Activated CD8-positive, alpha-beta memory T cell treated with anti-CD3 and anti-CD28 coated beads for 4 hours (primary cell): ENCODE measurements around the gene SEZ6L.

ENCODE experiments used
- DNase-seq, 2 donors: peaks; one replicate each; pipeline ENCODE4 v3.0.0-alpha.2; 2020; ENCODE audit warnings: low read depth in 2 of 2

SEZ6L gene

DNA sequence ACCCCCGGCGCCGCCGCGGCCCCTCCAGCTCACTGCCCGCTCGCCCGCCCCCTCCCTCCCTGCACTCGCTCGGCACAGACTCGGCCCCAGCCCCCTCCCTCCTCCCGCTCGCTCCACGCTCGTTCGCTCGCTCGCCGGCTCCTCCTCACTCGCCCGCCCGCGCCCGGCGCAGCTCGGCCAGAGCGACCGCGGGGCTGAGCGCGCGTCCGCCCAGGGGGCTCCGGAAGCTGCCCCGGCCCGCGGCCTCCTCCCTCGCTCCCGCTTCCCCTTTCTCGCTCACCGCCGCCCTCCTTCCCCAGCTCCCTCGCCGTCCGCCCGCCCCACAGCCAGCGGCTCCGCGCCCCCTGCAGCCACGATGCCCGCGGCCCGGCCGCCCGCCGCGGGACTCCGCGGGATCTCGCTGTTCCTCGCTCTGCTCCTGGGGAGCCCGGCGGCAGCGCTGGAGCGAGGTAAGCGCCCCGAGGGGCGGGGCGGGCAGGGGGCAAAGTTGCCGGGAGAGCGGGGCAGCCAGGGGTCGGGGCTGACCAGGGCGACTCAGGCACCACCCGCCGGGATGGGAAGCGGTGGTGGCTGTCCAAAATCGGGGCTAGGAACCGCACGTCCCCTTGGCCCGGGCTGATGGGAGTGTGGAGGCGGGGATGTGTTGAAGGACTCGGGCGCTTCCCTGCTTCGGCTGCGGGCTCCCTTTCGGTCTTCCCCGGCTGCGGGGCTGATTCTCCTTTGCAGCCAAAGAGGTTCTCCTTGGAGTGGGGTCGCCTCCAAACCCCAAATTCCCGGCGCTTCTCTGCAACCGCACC lies at the start of gene SEZ6L:
TSS of gene SEZ6L (plus strand) at position 148 of the 797 bp plus-strand sequence. CDS start at position 356, 208 bp downstream.
- no peak for DNase-seq

GRCh38 chr22:26122920-26123468 lies 46.3 kb upstream of the SEZ6L start:
- DNase-seq, result no peak

DNA sequence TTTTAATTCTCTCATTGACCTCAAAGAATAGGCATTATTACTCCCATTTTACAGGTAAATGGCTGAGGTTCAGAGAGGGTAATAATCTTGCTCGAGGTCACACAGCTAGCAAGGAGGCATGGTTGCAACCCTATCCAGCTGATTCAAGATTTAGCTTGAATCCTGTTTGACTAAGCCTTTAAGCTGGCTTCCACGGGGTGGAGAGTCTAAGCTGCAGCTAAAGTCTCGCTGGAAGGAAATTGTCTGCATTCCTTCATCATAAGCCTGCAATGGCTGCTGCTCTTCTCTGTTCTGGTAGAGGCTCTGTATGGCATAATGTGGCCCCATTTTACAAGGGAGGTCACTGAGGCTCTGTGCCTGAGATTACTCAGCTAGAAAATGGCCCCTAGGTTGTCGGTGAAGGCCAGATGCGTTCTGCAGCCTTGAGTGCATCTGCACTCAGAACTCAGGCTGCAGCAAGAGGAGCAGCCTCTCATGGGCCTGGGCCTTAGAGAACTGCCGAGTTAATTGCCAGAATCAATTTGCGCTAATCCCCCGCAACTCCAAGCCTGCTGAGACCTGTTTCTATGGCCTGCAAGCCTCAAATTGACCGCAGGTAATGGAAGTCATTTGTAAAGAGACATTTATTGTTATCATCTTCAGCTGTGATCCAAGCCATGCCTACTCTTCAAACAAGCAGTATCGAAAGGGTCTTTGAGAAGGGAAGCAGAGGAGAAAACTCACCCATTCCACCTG lies 44.1 kb upstream of the SEZ6L start:
- no peak for DNase-seq

DNA sequence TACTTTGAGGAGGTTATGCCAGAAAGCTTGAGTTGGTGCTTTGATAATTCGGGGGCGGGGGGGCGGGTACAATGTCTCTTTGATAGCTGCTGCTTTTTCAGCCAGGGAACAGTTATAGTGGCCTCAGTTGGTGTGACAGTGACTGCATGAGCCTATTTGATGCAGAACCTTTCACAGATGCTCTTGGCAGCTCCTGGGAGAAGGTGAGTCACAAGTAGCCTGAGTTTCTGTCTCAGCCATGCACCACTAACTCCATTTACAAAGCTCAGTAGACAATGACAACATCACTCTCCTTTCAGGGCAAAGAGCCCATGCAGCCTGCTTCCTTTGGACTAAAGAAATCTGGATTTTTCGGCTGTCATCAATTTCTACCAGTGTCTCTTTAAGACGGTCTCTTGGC lies 42.1 kb upstream of the SEZ6L start:
- DNase-seq, result no peak

- no peak for DNase-seq
Measured at GRCh38 chr22:26127556-26127955, 41.7 kb upstream of the SEZ6L start.

DNA sequence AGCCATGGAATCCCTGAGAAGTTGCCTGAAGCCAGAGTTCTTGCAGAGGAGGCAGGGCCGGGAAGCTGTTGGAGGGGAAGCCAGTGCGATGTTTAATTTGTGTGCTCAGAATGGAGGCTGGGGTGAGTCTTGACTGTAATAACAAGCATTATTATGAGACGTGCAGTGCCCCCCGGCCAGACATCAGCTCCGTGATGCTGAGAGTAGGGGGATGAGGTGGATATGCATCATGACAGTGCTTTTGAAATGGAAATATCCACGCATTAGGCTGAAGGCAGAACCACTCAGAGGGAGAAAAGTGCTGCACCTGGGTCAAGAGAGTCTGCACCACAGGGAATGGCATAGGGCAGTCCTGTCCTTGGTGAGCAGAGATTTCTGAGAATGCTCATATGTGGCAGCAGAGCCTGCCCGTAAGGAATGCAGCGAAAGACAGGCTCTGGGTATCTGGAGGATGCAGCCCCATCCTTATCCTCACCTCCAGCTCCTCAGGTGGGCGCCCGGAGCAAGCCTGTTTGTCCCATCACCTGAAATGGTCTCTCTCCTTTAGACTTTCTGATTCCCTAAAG lies 37.6 kb upstream of the SEZ6L start:
- no peak for DNase-seq

DNA sequence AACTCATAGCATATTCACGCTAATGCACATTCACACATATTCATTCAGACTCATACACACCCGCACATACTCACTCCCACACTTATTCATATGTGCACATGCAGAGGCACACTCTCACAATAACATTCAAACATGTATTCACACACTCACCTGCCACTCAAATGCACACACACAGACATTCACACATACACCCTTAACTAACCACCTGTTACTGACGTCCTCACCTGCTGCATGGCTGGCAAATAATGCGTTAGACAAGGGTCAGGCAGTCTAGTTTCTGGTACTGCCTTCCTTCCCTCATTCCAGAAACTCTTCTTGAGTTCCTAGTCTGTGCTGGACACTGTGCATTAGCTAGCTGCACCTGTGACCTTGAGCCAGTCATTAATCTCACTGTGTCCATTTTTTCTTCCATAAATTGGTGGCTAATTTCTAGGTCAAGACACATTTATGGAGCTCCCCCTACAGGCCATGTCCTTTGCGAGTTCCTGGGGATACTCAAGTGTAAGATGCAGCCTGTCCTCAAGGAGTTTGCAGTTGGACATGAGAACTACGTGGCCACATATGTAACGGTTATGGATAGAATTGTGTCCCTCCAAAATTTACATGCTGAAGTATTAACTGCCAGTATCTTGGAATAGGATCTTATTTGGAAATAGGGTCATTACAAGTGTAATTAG lies 34.5 kb upstream of the SEZ6L start:
- DNase-seq, result no peak

GRCh38 chr22:26135806-26136205 lies 33.5 kb upstream of the SEZ6L start:
- no peak for DNase-seq

DNA sequence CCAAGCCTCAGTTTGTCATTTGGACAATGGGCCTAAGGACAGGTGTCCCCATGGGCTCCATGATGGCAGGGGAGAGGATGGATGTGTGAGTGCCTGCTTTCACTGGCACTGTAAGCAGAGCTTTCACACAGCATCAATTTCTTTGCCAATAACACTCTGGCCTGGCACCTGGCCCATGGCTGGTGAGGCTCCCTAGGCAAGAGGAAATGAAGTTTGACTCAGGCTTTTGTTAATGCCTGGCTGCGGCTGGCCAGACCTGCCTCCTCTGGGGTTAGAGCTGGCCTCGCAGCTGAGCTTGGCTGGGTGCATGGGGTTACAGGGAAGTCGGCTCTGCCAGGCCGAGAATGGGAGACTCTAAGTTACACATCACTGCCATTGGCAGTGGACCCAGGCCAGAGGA lies 30.0 kb upstream of the SEZ6L start:
- no peak for DNase-seq

DNA sequence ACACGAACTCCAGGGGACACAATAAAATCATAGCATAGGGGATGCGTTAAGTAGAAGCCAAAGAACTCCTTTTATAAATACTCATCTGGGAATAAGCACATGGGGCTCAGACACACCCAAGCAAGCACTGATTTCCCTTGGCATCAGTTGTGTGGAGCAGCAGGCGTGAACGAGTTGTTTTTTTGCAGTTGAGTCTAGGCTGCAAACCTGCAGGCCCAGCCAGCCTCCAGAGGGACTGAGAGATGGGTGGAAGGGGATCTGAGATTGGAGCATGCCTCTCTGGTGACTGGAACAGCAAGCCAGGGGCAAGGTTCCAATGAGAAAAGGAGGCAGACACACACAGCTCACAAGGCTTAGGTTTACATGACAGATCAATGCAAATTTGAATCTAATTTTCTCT lies 27.4 kb upstream of the SEZ6L start:
- no peak for DNase-seq

DNA sequence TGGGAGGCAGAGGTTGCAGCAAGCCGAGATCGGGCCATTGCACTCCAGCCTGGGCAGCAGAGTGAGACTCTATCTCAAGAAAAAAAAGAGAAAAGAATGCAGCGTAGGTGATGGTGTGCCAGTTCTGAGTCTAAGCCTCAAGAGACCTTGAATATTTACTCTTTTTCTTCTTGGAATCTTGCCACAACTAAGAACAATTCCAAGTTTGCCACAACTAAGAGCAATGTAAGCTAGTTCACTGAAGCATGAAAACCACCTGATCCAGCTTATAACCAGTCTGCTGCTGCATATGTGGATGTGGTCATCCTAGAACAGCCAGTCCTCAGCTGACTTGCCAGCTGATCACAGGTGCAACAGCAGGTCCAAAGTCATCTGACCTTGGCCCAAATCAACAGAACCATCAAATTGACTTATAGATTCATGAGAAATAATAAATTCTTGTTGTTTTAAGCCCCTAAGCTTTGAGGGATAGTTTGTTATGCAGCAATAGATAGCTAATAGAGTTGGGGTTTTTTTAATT lies 25.4 kb upstream of the SEZ6L start:
- DNase-seq, result no peak

GRCh38 chr22:26159886-26160285 lies 9.4 kb upstream of the SEZ6L start:
- DNase-seq, result no peak

DNA sequence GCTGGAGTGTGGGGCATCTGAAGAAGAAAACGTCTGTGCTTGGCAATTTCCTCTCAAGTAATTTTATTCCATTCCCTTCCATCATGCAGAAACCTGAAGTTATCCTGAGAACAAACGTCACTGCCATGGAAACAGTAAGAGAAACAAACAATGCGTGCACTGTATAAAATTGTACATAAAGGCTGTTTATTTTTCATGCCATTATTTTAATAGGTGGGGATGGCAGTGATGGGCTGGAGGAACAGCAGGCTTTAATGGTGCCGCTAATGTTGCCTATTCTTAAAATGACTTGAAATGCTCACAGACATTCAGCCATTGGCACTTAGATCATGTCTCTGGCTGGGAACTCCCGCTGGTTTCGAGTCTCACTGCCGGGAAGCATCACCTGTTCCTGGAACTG lies 7.5 kb upstream of the SEZ6L start:
- DNase-seq, result no peak

DNA sequence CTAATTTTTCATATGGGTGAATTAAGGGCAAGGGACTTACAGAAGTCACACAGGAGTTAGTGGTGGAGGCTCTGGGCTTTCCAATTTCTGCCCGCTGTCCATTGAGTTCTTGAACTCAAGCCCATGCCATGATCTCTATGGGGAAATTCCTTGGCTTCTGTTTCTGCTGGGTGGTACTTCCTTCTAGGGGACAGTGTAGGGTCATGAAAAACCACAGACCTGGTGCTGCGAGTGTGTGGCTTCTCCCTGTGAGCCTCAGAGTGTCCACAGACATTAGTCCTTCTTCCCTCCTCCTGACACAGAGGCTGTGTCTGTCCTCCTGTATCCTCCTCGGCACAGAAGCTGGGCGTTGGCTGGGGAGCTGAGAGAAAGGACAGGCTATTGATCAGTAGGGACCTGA lies 6.3 kb upstream of the SEZ6L start:
- DNase-seq, result no peak

GRCh38 chr22:26164174-26164573 lies 5.1 kb upstream of the SEZ6L start:
- DNase-seq, result no peak

- no peak for DNase-seq
Measured at GRCh38 chr22:26168330-26168851, 871 bp upstream of the SEZ6L start.

DNA sequence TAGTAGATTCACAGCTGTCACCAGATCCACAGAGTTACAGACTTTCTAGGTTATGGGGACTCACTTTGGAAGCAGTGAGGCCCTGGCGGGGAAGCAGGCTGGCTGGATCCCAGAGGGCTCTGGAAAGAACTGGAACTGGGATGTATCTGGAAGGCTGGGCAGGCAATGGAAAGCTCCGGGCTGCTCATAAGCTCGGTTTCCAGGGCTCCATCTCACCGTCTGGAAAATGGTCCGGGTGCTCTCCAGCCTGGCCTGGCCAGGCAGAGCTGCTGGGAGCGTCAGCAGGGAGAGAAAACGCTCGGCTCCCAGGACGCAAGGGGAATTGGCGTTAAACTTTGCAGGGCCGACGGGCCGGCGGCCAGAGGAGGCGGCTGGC lies 335 bp upstream of the SEZ6L start:
- no peak for DNase-seq

- DNase-seq, result no peak
Measured at GRCh38 chr22:26170112-26170492, 840 bp downstream of the SEZ6L start.

DNA sequence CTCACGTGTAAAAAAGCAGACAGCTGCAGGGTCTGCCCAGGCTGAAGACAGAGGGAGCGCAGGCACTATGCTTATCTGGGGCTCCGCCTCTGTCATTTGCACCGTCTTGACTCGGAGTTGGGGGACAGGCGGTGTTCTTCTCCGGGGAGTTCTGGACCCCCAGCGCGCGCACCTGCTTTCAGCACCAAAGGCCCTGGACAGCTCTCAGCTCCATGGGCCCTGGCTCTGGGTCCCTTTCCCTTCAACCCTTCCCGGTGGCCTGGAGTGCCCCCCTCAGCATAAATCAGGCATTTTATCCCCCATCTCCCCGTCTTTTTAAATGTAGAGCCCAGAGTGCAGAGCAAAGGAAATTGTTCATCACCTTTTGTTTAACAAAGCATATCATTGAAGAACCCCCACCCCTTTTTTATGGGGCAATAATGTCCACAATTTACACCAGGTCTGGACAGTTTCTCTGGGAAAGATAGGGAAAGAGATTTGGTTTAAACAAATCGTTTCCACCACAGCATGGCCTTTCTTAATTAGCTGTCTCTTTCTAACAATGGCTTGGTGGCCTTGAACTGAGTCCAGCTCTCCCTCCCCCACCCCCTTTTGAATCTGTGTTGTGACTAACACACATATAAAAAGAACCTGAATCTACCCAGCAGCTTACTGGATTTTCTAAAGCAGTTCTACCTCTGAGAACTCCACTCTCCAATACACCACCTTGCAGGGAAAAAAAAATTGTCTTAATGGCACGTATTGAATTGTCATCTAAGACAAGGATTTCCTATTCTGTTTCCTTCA lies 1.7 kb downstream of the SEZ6L start:
- DNase-seq, result no peak

- DNase-seq, result no peak
Measured at GRCh38 chr22:26172389-26172990, 3.2 kb downstream of the SEZ6L start.
